ENCODE results near the gene RAPGEF2.
"Not testable (repeated sequence)": the region's sequence is repeated elsewhere in the genome, so short reads cannot be mapped to it uniquely, and the experiment has no call there.

The RAPGEF2 gene

GRCh38 chr4:159070742-159071141, 32.1 kb upstream of the RAPGEF2 start:
- no peak for TF ChIP-seq CTCF (IDR thresholded peaks at IDR 0.05; ENCODE audit: insufficient read depth, missing control alignments)
- DNase-seq (ENCODE audit: insufficient read length, low spot score) (no peak), FAIRE-seq (no peak)

GRCh38 chr4:159071178-159071968, 31.5 kb upstream of the RAPGEF2 start:
- no peak for TF ChIP-seq CTCF (IDR thresholded peaks at IDR 0.05; ENCODE audit: insufficient read depth, missing control alignments)
- no peak for DNase-seq (ENCODE audit: insufficient read length, low spot score)
- no peak for FAIRE-seq

GRCh38 chr4:159071969-159072765, 30.7 kb upstream of the RAPGEF2 start:
- DNase-seq (ENCODE audit: insufficient read length, low spot score) (no peak), FAIRE-seq (no peak)
- no peak for TF ChIP-seq CTCF (IDR thresholded peaks at IDR 0.05; ENCODE audit: insufficient read depth, missing control alignments)

- DNase-seq (ENCODE audit: insufficient read length, low spot score) (no peak), FAIRE-seq (no peak)
- no peak for TF ChIP-seq CTCF (IDR thresholded peaks at IDR 0.05; ENCODE audit: insufficient read depth, missing control alignments)
These were observed 27.3 kb upstream of the RAPGEF2 start for GRCh38 chr4:159075531-159075932.

GRCh38 chr4:159077018-159077417, 25.9 kb upstream of the RAPGEF2 start:
- not testable (repeated sequence) for DNase-seq (ENCODE audit: insufficient read length, low spot score); FAIRE-seq

- FAIRE-seq (no peak), DNase-seq (ENCODE audit: insufficient read length, low spot score) (no peak)
- TF ChIP-seq CTCF (IDR thresholded peaks at IDR 0.05; ENCODE audit: insufficient read depth, missing control alignments): no peak
These were observed 25.0 kb upstream of the RAPGEF2 start for GRCh38 chr4:159077702-159078495.

- no peak for DNase-seq (ENCODE audit: insufficient read length, low spot score)
- no peak for TF ChIP-seq CTCF (IDR thresholded peaks at IDR 0.05; ENCODE audit: insufficient read depth, missing control alignments)
- FAIRE-seq: no peak
These were observed 23.8 kb upstream of the RAPGEF2 start for GRCh38 chr4:159079074-159079473.

All from D721Med (cell line).